Activated CD8-positive, alpha-beta memory T cell treated with anti-CD3 and anti-CD28 coated beads for 36 hours (primary cell): ENCODE results near the gene ZKSCAN8. TPM values are rescaled to one million over a fixed set of nuclear protein-coding genes. Genes with fewer than 3 reads are reported as not detected.
"Not testable (repeated sequence)": the region's sequence is repeated elsewhere in the genome, so short reads cannot be mapped to it uniquely, and the experiment has no call there.

Source experiments
- CTCF ChIA-PET: fragments of 350-600 bp; sonication (Branson Sonifier 250); formaldehyde crosslinking; loops from one replicate; lab custom pipeline; 2021; ENCODE audit warnings: antibody characterized with exemption; lab: Charles Lee
- POLR2A ChIA-PET: fragments of 350-600 bp; sonication (Branson Sonifier 250); formaldehyde crosslinking; loops from one replicate; lab custom pipeline; 2021; ENCODE audit warnings: antibody characterized with exemption; lab: Charles Lee
- total RNA-seq, 2 experiments: library from RNA; stranded (reverse); gene quantifications; one replicate each; pipeline ENCODE4 v1.2.3, GENCODE V29; 2021

The ZKSCAN8 gene
- 10 to 100 TPM; 14.3 to 14.5 TPM for total RNA-seq

DNA sequence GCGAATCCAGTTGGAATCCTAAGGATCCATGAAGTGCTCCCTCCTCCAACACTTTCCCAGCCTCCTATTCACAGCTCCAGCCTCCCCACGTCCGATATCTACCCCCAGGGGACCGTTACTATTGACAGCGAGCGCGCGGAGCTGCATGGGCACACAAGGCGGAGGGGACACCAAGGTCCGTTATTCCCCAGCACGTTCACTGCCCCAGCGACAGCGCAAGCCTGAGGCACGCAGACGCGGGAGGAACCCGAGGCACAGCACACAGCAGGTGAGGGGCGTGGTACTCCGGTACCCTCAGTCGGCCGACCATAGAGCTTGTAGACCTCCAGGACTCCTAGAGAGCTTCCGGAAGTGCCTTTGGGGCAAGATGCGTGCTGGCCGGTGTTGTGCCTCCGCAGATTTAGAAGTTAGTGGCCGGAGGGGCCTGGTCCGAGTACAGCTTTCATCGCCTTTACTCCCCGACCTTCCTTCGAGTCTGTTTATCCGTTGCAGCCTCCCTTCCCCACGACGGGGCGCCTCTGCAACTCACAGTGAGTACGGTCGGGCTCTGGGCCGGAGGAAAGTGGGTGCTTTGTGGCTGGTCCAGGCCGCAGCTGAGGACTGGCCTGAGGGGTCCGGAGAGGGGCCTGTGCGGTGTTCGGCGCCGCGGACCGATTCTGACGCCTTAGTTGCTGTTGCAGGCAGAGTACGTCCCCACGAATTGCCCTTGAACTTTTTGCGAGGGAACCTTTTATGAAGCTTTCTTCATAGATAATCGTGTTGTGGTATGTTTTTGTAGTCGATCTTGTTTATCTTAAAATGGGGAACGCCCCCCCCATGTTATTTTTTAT, at the start of gene ZKSCAN8:
ZKSCAN8 (plus strand) TSS at position 384 of the 830 bp plus-strand sequence. CDS start 6,525 bp downstream, outside the sequence.
- ChIA-PET POLR2A (interaction anchor here (0.7 to 1.8 kb wide), 6 partner anchors 17 to 268 kb away, joined by 3 to 9 read pairs (median 4); partner anchors contain the start of gene ZSCAN16), CTCF (interaction anchor here (0.6 to 2.7 kb wide), 7 partner anchors 16 to 214 kb away, joined by 3 to 11 read pairs (median 4); partner anchors contain the start of genes ZKSCAN4 and ZSCAN16)

DNA sequence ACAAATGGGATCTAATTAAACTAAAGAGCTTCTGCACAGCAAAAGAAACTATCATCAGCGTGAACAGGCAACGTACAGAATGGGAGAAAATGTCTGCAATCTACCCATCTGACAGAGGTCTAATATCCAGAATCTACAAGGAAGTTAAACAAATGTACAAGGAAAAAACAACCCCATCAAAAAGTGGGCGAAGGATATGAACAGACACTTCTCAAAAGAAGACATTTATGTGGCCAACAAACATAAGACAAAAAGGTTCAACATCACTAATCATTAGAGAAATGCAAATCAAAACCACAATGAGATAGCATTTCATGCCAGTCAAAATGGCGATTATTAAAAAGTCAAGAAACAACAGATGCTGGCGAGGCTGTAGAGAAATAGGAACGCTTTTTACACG, 39.5 kb upstream of the ZKSCAN8 start:
- CTCF ChIA-PET, POLR2A ChIA-PET: not testable (repeated sequence)

DNA sequence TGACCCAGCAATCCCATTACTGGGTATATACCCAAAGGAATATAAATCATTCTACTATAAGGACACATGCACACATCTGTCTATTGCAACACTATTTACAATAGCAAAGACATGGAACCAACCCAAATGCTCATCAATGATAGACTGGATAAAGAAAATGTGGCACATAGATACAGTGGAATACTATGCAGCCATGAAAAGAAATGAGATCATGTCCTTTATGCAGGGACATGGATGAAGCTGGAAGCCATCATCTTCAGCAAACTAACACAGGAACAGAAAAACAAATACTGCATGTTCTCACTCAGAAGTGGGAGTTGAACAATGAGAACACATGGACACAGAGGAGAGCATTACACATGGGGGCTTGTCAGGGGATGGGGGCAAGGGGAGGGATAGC, 39.0 kb upstream of the ZKSCAN8 start:
- CTCF ChIA-PET, POLR2A ChIA-PET: not testable (repeated sequence)

DNA sequence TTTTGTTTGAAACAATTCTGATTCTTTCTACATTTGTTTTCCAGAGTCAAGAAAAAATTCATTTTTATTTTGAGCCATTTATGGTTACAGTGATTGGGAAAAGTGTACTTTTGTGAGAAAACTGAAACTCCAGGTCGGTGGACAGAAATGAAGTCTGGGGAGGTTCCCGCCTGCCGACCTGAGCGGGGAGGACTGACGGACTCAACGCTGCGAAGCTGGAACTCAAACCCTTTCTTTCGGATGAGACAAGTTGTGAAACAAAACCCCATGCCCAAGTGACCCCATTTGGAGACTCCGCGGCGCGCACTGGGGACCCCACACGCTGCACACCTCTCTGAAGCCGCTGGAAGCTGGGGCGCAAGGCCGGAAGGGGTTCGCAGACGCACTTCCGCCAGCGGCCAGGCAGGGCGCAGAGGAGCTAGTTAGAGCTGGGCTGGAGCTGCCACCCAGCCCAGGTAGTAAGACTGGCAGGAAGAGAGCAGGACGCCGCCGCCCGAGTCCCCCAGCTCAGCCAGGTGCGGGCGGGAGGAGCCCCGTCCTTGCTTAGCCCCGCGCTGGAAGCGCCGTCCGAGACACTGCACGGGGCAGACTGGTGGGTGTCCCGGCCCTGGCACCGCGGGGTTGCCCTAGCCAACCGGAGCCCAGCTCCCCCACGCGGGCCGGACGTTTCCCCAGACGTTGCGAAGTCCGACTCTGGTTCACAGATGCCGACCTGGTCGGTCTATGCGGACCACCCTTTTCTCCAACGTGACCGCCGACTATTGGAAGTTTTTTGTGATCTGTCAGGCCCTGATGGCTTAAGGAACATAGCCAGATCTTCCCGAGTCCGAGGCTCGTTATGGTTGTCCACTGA, 37.1 kb upstream of the ZKSCAN8 start:
- CTCF ChIA-PET: interaction anchor here (0.9 kb wide), 1 partner anchor 37 kb away, joined by 3 read pairs; the partner anchor contains the start of gene ZKSCAN8
- POLR2A ChIA-PET: interaction anchor here (0.5 to 1.5 kb wide), 6 partner anchors 11 to 820 kb away, joined by 3 to 9 read pairs (median 3); partner anchors contain the start of genes TRIM27 and ZNF165

DNA sequence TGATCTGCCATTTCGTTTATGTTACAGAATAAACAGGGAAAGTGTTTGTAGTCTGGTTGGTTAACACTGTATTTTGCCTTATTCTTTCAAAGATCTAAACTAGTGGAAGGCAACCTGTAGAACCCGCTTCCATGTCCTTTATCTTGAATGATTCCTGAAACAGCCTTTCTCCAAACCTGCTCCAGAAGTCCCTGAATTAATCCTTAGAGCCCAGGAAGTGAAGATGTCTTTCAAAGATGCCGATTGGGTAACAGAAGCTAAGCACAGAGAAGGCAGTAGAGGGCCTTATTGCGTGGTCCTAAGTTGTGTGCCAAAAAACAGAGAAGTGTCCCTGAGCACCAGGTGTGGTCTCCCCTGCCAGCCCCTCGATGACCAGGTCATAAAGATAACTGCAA, 36.4 kb upstream of the ZKSCAN8 start:
- ChIA-PET CTCF (interaction anchor here (0.9 kb wide), 1 partner anchor 36 kb away, joined by 3 read pairs; the partner anchor contains the start of gene ZKSCAN8), POLR2A (interaction anchor here (0.6 to 1.4 kb wide), 3 partner anchors 20 to 819 kb away, joined by 3 to 9 read pairs (median 3); partner anchors contain the start of gene TRIM27)

DNA sequence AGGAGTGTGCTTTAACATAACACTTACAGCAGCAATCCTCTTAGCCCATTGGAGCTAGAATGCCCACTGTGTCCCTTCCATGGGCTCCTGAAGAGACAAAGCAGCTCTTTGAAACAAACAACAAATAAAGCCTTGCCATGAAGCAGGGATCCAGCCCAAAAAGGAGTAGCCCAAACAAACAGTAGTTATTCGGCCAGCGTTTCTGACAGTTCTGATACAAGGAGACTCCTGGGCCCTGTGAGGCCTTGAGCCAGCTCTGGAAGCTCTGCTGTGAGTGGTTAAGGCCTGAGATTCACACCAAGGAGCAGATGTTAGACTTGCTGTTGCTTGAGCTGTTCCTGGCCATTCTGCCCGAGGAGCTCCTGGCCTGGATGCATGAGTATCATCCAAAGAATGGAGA, 34.2 kb upstream of the ZKSCAN8 start:
- ChIA-PET CTCF (no interaction called here), POLR2A (no interaction called here)

DNA sequence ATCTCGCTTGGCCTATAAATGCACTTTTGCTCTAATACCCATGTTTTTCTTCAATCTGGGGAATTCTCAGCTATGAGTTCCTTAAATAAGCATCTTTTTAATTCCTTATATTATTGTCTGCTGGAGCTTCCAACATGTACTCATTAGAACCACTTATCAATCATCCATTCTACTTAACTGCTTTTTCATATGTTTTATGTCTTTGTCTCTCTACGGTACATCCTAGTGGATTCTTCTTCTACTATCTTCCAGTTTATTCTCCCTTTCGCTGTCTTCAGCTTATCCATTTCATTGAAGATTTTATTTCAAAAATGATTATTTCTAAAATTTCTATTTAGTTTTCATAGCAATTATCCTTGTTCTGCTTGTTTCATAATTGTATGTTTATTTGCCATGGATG, 29.7 kb upstream of the ZKSCAN8 start:
- POLR2A ChIA-PET: no interaction called here
- CTCF ChIA-PET: no interaction called here

DNA sequence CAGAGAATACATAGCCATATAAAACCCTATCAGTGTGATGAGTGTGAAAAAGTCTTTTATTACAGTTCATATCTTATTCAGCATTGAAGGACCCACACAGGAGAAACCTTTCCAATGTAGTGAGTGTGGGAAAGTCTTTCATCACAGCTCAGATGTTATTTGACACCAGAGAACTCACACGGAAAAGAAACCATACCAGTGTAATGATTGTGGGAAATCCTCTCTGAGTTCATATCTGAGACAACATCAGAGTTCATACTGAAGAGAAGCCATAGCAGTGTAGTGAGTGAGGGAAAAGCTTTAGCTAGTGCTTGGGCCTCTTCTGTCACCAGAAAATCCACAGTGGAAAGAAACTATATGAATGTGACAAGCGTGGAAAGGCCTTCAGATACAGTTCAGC, 25.9 kb upstream of the ZKSCAN8 start:
- POLR2A ChIA-PET: interaction anchor here (0.8 kb wide), 1 partner anchor 11 kb away, joined by 3 read pairs; no protein-coding TSS in a partner anchor
- CTCF ChIA-PET: interaction anchor here (0.6 kb wide), 1 partner anchor 15 kb away, joined by 3 read pairs; no protein-coding TSS in a partner anchor

DNA sequence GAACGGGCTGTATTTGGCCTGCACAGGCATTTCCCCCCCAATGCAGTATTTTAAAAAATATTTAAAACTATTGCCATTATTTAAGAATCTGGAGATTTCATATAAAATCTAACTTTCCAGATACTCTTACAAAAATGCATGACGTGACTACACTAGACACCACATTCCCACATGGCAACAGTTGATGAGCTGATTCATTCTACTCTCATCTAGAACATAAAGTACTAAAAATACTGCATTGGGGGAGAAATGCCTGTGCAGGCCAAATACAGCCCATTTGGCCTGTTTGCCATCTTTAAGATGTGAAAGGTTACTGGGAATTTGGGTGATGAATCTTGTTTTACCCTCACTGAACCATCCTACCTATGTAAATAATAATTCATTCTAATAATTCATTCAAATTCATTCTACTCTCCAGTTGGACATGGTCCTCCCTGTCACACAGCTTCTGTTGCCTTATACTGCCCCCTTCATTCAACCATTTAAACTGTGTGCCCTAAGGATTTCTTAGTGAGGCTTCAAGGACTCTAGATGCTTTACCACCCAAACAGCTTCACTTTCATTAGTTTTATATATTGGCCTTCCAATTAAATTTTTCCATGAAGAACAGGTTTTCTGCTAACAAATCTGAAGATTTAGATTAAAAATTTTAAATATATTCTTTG, 24.2 kb upstream of the ZKSCAN8 start:
- ChIA-PET CTCF (no interaction called here), POLR2A (no interaction called here)

DNA sequence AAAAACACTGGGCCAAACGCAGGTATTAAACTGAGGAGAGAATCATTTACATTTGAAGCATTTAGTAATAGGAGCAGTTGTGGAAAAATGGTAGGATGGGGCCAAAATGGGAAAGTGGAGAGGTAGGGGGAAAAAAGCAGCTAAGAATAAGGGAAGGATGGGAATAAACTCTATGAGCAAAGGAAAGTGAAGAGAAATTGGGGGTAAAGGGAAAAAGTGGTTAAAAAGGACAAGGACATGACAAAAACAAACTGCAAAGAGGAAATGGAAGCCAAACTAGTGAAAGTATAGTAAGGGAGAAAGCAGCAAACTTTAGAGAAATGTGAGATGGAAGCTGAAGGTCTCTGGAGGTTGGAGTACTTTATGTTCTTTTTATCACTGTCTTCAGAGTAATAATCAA, 23.5 kb upstream of the ZKSCAN8 start:
- CTCF ChIA-PET: no interaction called here
- POLR2A ChIA-PET: no interaction called here

DNA sequence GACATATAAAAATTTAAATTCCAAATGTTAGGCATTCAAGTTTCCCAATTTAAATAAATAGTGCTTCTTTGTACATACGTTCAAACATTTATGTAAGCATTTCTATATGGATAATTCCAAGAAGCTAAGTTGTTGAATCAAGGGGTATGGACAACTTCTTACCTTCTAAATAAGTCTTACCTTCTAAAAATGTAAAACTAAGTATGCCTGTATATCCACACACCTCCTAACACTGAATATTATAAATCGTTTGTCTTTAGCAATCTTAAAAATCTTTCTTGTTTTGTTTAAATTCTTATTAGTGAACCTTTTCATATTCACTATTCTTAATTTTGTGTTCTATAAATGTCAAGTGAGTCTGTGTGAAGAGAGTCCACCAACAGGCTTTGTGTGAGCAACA, 19.8 kb upstream of the ZKSCAN8 start:
- ChIA-PET POLR2A (no interaction called here), CTCF (interaction anchor here (0.5 kb wide), 1 partner anchor 372 kb away, joined by 5 read pairs; no protein-coding TSS in a partner anchor)

DNA sequence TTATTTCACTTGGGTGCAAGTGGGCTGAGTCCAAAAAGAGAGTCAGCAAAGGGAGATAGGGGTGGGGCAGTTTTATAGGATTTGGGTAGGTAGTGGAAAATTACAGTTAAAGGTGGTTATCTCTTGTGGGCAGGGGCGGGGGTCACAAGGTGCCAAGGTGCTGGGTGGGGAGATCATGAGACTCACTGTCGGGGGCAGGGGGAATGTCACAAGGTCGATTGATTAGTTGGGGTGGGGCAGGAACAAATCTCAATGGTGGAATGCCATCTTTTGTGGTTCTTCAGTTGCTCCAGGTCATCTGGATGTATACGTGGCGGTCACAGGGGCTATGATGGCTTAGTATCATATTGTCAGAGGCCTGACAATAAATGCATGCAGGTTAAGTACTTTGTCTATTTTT, 19.4 kb upstream of the ZKSCAN8 start:
- CTCF ChIA-PET, POLR2A ChIA-PET: not testable (repeated sequence)

DNA sequence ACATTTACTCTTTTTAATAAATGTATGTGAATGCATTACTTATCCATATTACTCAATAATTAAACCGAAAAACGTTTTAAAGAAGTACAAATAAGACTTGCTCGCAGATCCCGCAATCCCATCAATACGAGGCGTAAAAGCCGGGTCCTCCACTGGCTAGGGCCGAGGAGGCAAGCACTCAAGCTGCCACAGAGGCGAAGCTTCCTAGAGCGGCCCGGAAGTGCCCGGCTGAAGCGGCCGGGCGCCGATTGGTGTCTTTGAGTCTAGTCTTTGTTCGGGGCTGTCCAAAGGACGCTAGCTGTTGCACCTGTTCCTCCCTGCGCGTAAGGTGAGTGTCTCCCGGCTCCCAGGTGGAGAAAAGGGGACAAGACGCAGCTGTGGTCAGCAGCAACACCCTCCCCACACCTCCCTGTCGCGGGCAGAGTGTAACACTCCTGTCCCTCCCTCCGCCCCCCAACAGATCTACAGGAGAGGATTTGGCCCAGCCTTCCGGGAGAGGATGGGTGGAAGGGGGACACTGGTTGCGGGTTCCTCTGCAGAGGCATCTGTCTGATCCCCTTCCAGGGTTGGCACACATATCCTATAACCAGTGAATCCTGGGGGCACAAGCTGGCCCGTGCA, 17.2 kb upstream of the ZKSCAN8 start, which contains the start of gene ZSCAN16:
ZSCAN16 (plus strand) TSS at position 260 of the 621 bp plus-strand sequence. CDS start 835 bp downstream, outside the sequence.
- POLR2A ChIA-PET: interaction anchor here (1.0 to 1.2 kb wide), 2 partner anchors 13 to 17 kb away, joined by 4 read pairs; partner anchors contain the start of gene ZKSCAN8
- CTCF ChIA-PET: interaction anchor here (0.7 to 2.3 kb wide), 4 partner anchors 13 to 232 kb away, joined by 3 to 5 read pairs (median 4); partner anchors contain the start of gene ZKSCAN8

DNA sequence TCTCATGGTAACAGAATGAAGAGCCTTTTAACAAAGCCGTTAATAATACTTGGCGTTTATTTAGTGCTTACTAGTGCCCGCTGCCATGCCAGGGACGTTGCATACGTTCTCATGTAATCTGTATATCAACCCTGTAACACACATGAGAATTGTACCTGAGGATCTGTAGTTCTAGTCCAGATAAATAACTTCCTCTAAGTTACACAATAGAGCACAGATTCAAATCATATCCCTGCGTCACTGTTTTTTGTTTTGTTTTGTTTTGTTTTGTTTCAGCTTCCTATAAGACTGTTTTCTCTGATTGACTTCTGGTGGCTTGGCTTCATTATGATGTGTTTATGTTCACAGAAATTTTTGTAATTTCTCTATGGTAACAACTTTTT, 16.7 kb upstream of the ZKSCAN8 start:
- CTCF ChIA-PET: interaction anchor here (0.9 to 2.3 kb wide), 5 partner anchors 12 to 231 kb away, joined by 3 to 7 read pairs (median 4); partner anchors contain the start of genes ZKSCAN8 and ZSCAN31
- POLR2A ChIA-PET: interaction anchor here (1.0 to 1.2 kb wide), 3 partner anchors 13 to 20 kb away, joined by 3 to 4 read pairs (median 4); partner anchors contain the start of gene ZKSCAN8

DNA sequence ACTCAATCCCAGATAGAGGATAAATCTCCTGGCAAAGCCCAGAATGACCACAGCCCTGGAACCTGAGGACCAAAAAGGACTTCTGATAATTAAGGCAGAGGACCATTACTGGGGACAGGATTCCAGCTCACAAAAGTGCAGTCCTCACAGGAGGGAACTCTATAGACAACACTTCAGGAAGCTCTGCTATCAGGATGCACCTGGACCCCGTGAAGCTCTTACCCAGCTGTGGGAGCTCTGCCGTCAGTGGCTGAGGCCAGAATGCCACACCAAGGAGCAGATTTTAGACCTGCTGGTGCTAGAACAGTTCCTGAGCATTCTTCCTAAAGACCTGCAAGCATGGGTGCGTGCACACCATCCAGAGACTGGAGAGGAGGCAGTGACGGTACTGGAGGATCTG, 16.3 kb upstream of the ZKSCAN8 start:
- POLR2A ChIA-PET: interaction anchor here (1.1 kb wide), 1 partner anchor 20 kb away, joined by 3 read pairs; no protein-coding TSS in a partner anchor
- CTCF ChIA-PET: interaction anchor here (0.9 to 2.3 kb wide), 5 partner anchors 12 to 231 kb away, joined by 3 to 7 read pairs (median 4); partner anchors contain the start of genes ZKSCAN8 and ZSCAN31

DNA sequence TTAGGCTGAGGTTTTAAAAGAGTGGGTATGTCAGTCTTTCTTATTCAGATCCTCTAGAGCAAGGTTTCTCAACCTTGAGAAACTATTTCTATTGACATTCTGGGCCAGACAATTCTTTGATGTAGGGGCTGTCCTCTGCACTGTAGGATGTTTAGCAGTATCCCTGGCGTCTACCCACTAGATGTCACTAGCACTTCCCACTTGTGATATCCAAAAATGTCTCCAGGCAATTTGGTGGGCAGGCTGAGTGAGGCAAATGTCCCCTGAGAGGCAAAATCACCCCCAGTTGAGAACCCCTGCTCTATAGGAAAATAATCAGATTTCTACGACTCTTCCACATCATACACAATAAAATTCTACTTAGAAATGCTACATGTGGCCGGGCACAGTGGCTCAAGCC, 7.7 kb upstream of the ZKSCAN8 start:
- POLR2A ChIA-PET: no interaction called here
- CTCF ChIA-PET: no interaction called here

DNA sequence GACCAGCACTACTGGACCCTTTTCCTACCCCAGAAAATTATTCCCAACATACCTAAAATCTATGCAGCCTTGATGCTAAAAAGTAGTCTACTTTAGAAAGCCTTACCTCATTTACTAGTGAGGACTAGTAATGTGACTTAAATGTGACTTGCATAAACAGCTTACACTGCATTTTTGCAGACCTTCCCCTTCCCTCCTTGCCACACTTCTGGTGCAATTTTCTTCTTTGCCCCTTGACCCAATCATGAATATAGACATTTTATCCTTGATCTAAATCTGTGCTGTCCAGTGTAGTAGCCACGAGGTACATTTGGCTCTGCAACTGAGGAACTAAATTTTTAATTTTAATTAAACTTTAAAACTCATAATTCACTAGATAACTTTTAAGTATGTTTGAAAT, 7.0 kb upstream of the ZKSCAN8 start:
- CTCF ChIA-PET: interaction anchor here (0.5 to 0.7 kb wide), 2 partner anchors 12 to 239 kb away, joined by 3 to 4 read pairs; no protein-coding TSS in a partner anchor
- POLR2A ChIA-PET: no interaction called here

DNA sequence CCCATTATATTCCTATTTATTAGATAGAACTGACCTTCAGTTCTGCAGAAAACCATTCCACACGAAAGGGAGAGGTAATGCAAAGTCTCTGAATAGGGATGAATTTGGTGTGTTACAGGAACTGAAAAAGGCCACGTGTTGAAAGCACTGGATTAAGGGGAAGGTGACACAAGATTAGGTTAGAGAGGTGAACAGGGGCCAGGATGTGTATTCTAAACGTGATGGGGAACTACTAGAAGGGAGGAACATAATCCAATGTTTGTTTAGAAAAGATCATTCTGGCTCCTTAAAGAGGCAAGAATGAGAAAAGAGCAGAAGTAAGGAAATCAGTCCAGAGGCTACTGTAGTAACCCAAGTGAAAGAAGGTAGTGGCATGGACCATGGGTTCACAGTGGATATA, 6.3 kb upstream of the ZKSCAN8 start:
- ChIA-PET CTCF (no interaction called here), POLR2A (interaction anchor here (2.8 kb wide), 1 partner anchor 31 kb away, joined by 9 read pairs; no protein-coding TSS in a partner anchor)
